Caco-2 (cell line): ENCODE data around the gene TMEM259. TPM values are rescaled to one million over a fixed set of nuclear protein-coding genes. Genes with fewer than 3 reads are reported as not detected.
A peak's percentile ranks its signal among the peaks of the same experiment; 100 is the strongest.

Experiments
- BruUV-seq: library from RNA; stranded (reverse); fragments of 400-500 nt; replicated peaks from 2 replicates; lab custom pipeline; 2021; lab: Mats Ljungman, UMichigan
- CTCF ChIA-PET: fragments of 300-600 bp; sonication (Branson Sonifier 250); formaldehyde crosslinking; loops from one replicate; lab custom pipeline; 2022; ENCODE audit warnings: antibody characterized with exemption; lab: Charles Lee
- POLR2A ChIA-PET: fragments of 300-600 bp; sonication (Branson Sonifier 250); formaldehyde crosslinking; loops from one replicate; lab custom pipeline; 2022; ENCODE audit warnings: antibody characterized with exemption; lab: Charles Lee
- DNase-seq, 2 experiments: peaks; one replicate each; pipeline versions ENCODE4 v3.0.0 to v3.0.0-alpha.2; 2020 to 2022
- H3K27me3 ChIP-seq: replicated peaks from 2 replicates; pipeline ENCODE4 v1.6.0; 2011; ENCODE audit warnings: low read length; ENCODE audit not compliant: control insufficient read depth, insufficient read depth
- H3K36me3 ChIP-seq: 2 replicates; pipeline ENCODE4 v1.5.1; 2011; ENCODE audit warnings: low read length; ENCODE audit not compliant: control insufficient read depth, insufficient read depth
- H3K4me1 ChIP-seq: fragments of 250-450 bp; sonication (Bioruptor Pico); 2 replicates; pipeline ENCODE4 v1.5.1; 2020; ENCODE audit warnings: mild to moderate bottlenecking
- H3K4me3 ChIP-seq: 2 replicates; pipeline ENCODE4 v1.5.1; 2011; ENCODE audit warnings: low read depth, mild to moderate bottlenecking, control low read depth, low read length
- H3K9me3 ChIP-seq: fragments of 250-450 bp; sonication (Bioruptor Pico); 2 replicates; pipeline ENCODE4 v1.5.1; 2020; ENCODE audit warnings: mild to moderate bottlenecking, moderate library complexity
- H3K27ac Mint-ChIP-seq: one replicate; pipeline ENCODE4 v1.8.0; 2022; ENCODE audit warnings: mixed read lengths; ENCODE audit not compliant: unreplicated experiment
- H3K27me3 Mint-ChIP-seq: one replicate; pipeline ENCODE4 v1.8.0; 2022; ENCODE audit warnings: mixed read lengths; ENCODE audit not compliant: insufficient read depth, unreplicated experiment
- H3K36me3 Mint-ChIP-seq: one replicate; pipeline ENCODE4 v1.8.0; 2022; ENCODE audit warnings: mild to moderate bottlenecking, mixed read lengths; ENCODE audit not compliant: insufficient read depth, unreplicated experiment
- H3K4me1 Mint-ChIP-seq: one replicate; pipeline ENCODE4 v1.8.0; 2022; ENCODE audit warnings: low read depth, mixed read lengths; ENCODE audit not compliant: unreplicated experiment
- H3K4me3 Mint-ChIP-seq: one replicate; pipeline ENCODE4 v1.8.0; 2022; ENCODE audit warnings: mild to moderate bottlenecking, moderate library complexity, mixed read lengths; ENCODE audit not compliant: unreplicated experiment
- H3K9me3 Mint-ChIP-seq: one replicate; pipeline ENCODE4 v1.8.0; 2022; ENCODE audit warnings: mixed read lengths; ENCODE audit not compliant: unreplicated experiment
- intact Hi-C: fragments of 100-400 bp; cut with micrococcal nuclease; formaldehyde crosslinking; loops from one replicate; pipeline ENCODE4 v1.10.0; 2022; ENCODE audit not compliant: unreplicated experiment
- total RNA-seq: library from RNA; stranded (reverse); gene quantifications from 2 replicates; pipeline ENCODE4 v1.2.3, GENCODE V29; 2022
- TF ChIP-seq, protein P1 (sequence below), 2 experiments: fragments of 200-600 bp in 1 of 2; IDR thresholded peaks; 1 replicate in 1 of 2; 2 replicates in 1 of 2; pipeline versions ENCODE4 v1.5.1 to v1.8.0; 2011 to 2022; ENCODE audit warnings: antibody characterized with exemption in 1 of 2, control low read depth in 1 of 2, inconsistent platforms in 1 of 2, low read depth in 1 of 2, low read length in 1 of 2, mild to moderate bottlenecking in 1 of 2, moderate library complexity in 1 of 2; ENCODE audit not compliant: insufficient read depth in 1 of 2, severe bottlenecking in 1 of 2, unreplicated experiment in 1 of 2

Gene TMEM259
- total RNA-seq, 1 experiment from 2014 or later = 148 TPM

GRCh38 chr19:995051-995827 is 25.7 kb downstream of the TMEM259 start:
- Histone ChIP-seq H3K27me3 (peaks cover 2% of the 10 kb centered on the region; the same call in 1 of the 2 replicates), H3K36me3 (peaks cover 3% of the 10 kb centered on the region), H3K4me3 (no peak overlapping the region), H3K4me1 (peaks cover 42% of the 10 kb centered on the region), H3K9me3 (no peaks in the 10 kb centered on the region)
- no peaks in the 10 kb centered on the region for H3K4me1 Mint-ChIP-seq
- H3K9me3 Mint-ChIP-seq = no peaks in the 10 kb centered on the region
- peaks cover 66% of the 10 kb centered on the region for H3K36me3 Mint-ChIP-seq
- no peak overlapping the region for H3K27ac Mint-ChIP-seq
- POLR2A ChIA-PET = interaction anchor here (0.9 to 2.1 kb wide), 2 partner anchors 11 to 96 kb away, joined by 3 to 6 read pairs; partner anchors contain the start of gene WDR18
- TF ChIP-seq, protein P1, sequence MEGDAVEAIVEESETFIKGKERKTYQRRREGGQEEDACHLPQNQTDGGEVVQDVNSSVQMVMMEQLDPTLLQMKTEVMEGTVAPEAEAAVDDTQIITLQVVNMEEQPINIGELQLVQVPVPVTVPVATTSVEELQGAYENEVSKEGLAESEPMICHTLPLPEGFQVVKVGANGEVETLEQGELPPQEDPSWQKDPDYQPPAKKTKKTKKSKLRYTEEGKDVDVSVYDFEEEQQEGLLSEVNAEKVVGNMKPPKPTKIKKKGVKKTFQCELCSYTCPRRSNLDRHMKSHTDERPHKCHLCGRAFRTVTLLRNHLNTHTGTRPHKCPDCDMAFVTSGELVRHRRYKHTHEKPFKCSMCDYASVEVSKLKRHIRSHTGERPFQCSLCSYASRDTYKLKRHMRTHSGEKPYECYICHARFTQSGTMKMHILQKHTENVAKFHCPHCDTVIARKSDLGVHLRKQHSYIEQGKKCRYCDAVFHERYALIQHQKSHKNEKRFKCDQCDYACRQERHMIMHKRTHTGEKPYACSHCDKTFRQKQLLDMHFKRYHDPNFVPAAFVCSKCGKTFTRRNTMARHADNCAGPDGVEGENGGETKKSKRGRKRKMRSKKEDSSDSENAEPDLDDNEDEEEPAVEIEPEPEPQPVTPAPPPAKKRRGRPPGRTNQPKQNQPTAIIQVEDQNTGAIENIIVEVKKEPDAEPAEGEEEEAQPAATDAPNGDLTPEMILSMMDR (IDR thresholded peaks at IDR 0.05; ENCODE audit: insufficient read depth in 1 of 2, low read depth in 1 of 2, low read length in 1 of 2, severe bottlenecking in 1 of 2, unreplicated experiment in 1 of 2) = no peak
- CTCF ChIA-PET = interaction anchor here (0.6 to 1.7 kb wide), 2 partner anchors 11 to 42 kb away, joined by 3 to 4 read pairs; partner anchors contain the start of gene WDR18
- intact Hi-C loops = no loop called here
- H3K4me3 Mint-ChIP-seq = no peak overlapping the region
- TSS peak; percentile 7 for BruUV-seq
- DNase-seq = no peak
- peaks cover 8% of the 10 kb centered on the region for H3K27me3 Mint-ChIP-seq

GRCh38 chr19:994516-994915 is 26.4 kb downstream of the TMEM259 start:
- Mint-ChIP-seq H3K4me3 (no peak overlapping the region), H3K27ac (no peak overlapping the region), H3K4me1 (no peaks in the 10 kb centered on the region), H3K36me3 (peaks cover 74% of the 10 kb centered on the region), H3K9me3 (no peaks in the 10 kb centered on the region), H3K27me3 (peaks cover 8% of the 10 kb centered on the region)
- Histone ChIP-seq H3K4me1 (peaks cover 42% of the 10 kb centered on the region), H3K36me3 (peaks cover 3% of the 10 kb centered on the region), H3K4me3 (no peak overlapping the region), H3K9me3 (no peaks in the 10 kb centered on the region), H3K27me3 (peaks cover 2% of the 10 kb centered on the region; the same call in 1 of the 2 replicates)
- ChIA-PET CTCF (no interaction called here), POLR2A (no interaction called here)
- TF ChIP-seq, protein P1 (IDR thresholded peaks at IDR 0.05; ENCODE audit: insufficient read depth in 1 of 2, low read depth in 1 of 2, low read length in 1 of 2, severe bottlenecking in 1 of 2, unreplicated experiment in 1 of 2) = no peak
- BruUV-seq = no TSS peak
- intact Hi-C loops = no loop called here
- DNase-seq = no peak

- no peak for DNase-seq
- no TSS peak for BruUV-seq
- no peak overlapping the region for H3K4me3 ChIP-seq
- Mint-ChIP-seq H3K9me3 (no peaks in the 10 kb centered on the region), H3K27me3 (peaks cover 3% of the 10 kb centered on the region), H3K36me3 (peaks cover 76% of the 10 kb centered on the region), H3K27ac (no peak overlapping the region), H3K4me1 (no peaks in the 10 kb centered on the region), H3K4me3 (no peak overlapping the region)
- intact Hi-C loops = no loop called here
- no peaks in the 10 kb centered on the region for H3K9me3 ChIP-seq
- POLR2A ChIA-PET = no interaction called here
- peaks cover 42% of the 10 kb centered on the region for H3K4me1 ChIP-seq
- TF ChIP-seq, protein P1 (IDR thresholded peaks at IDR 0.05; ENCODE audit: insufficient read depth in 1 of 2, low read depth in 1 of 2, low read length in 1 of 2, severe bottlenecking in 1 of 2, unreplicated experiment in 1 of 2) = no peak
- CTCF ChIA-PET = no interaction called here
- H3K27me3 ChIP-seq = no peaks in the 10 kb centered on the region
- H3K36me3 ChIP-seq = peaks cover 3% of the 10 kb centered on the region
Observed at GRCh38 chr19:993831-994393, 27.0 kb downstream of the TMEM259 start.
